ENCODE results near the gene CARMIL1. TPM values are rescaled to one million over a fixed set of nuclear protein-coding genes. Genes with fewer than 3 reads are reported as not detected.
A peak's percentile ranks its signal among the peaks of the same experiment; 100 is the strongest.
"Not testable (repeated sequence)": the region's sequence is repeated elsewhere in the genome, so short reads cannot be mapped to it uniquely, and the experiment has no call there.

The CARMIL1 gene
- total RNA-seq, 1 experiment from 2014 or later = 0.43 TPM

- Histone ChIP-seq H3K27me3 (no peaks in the 10 kb centered on the region), H3K36me3 (no peaks in the 10 kb centered on the region), H3K27ac (no peak overlapping the region), H3K4me3 (no peak overlapping the region), H3K9me3 (replicated peaks) (no peaks in the 10 kb centered on the region), H3K4me1 (no peaks in the 10 kb centered on the region)
- no peak for DNase-seq
These were observed 291.4 kb downstream of the CARMIL1 start for GRCh38 chr6:25570578-25570977.

DNA sequence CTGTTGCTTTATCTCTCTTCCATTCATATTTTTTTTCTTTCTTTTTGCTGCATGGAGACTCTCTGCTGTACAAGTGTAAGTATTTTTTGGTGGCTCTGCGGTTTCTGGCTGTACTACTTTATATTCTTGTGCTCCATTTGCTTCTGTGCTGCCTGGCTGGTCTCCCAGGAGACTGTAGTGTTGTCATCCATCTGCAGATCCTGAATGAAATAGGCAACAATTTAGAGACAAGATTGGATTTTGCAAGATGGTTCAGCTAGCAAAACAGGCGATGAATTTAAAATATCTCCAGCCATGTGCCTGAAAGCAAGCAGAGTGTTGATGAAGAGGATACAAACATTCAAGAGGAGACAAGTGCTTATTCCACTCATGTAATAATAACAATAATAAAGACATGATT is 297.7 kb downstream of the CARMIL1 start:
- Histone ChIP-seq H3K4me3 (no peak overlapping the region), H3K27me3 (no peaks in the 10 kb centered on the region), H3K4me1 (no peaks in the 10 kb centered on the region), H3K9me3 (replicated peaks) (no peaks in the 10 kb centered on the region), H3K36me3 (no peaks in the 10 kb centered on the region), H3K27ac (no peak overlapping the region)
- DNase-seq = no peak

DNA sequence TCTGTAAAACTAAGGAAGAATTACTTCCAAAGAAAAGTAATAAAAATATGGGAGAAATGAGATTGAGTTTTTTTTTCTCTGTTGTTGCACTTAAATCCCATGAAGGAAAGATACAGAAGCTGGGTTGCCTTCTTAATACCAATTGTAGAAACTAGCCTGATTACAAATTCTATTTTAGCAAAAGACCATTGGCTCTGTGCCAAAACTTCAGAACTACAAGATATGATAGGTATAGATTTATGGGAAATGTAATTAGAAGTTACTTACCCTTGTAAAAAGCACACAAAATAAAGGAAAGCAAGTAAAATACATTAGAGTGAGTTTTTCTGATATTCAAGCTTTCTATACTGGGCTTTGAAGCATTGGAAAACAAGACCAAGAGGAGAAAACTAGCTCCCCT is 299.4 kb downstream of the CARMIL1 start:
- no peaks in the 10 kb centered on the region for H3K9me3 ChIP-seq (replicated peaks)
- H3K27ac ChIP-seq = no peak overlapping the region
- no peak overlapping the region for H3K4me3 ChIP-seq
- no peaks in the 10 kb centered on the region for H3K4me1 ChIP-seq
- no peaks in the 10 kb centered on the region for H3K36me3 ChIP-seq
- DNase-seq = no peak
- H3K27me3 ChIP-seq = no peaks in the 10 kb centered on the region

DNA sequence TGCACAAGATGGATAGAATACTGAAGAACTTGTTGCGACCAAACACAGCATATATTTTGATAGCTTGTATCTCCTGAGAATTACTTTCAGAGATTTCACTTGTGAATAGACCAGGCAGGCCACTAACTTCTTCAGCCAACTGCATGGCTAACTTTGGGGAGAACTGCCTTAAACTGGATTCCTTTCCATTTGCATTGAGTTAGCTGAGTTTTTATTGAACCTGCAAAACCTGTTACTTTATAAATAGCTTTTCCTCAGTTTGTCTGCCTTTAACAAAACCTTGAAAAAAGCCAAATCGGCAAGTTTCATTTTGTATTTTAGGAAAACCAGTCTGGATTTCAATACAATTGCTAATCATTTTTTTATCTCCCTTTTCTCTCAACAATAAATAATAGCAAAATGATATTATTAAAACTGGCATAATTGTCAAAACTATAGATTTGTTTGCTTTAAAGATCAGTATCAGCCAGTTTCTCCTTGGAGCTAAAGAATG is 300.3 kb downstream of the CARMIL1 start:
- DNase-seq = no peak
- no peaks in the 10 kb centered on the region for H3K4me1 ChIP-seq
- no peak overlapping the region for H3K4me3 ChIP-seq
- H3K36me3 ChIP-seq = no peaks in the 10 kb centered on the region
- no peaks in the 10 kb centered on the region for H3K27me3 ChIP-seq
- H3K9me3 ChIP-seq (replicated peaks) = no peaks in the 10 kb centered on the region
- H3K27ac ChIP-seq = no peak overlapping the region

GRCh38 chr6:25579902-25580495 is 300.8 kb downstream of the CARMIL1 start:
- Histone ChIP-seq H3K4me3 (no peak overlapping the region), H3K4me1 (no peaks in the 10 kb centered on the region)

DNA sequence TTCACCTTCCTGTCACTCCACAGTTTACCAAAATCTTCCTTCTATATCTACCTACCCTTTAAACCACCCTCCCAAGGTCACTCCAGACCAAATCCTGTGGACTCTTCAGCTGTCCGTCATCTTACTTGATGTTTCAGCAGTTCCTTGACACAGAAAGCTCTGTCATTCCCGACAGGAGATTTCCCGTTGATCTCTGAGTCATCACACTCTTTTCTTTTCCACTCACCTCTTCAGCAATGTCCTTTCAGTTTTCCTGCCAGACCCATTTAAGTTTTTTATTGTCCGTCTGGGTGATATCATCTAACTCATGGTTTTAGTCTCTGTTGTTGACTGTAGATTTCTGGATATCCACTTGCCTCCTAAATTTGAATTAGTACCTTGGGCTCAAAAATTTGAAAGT is 302.9 kb downstream of the CARMIL1 start:
- Histone ChIP-seq H3K27me3 (no peaks in the 10 kb centered on the region), H3K27ac (no peak overlapping the region), H3K4me3 (no peak overlapping the region), H3K9me3 (replicated peaks) (no peaks in the 10 kb centered on the region), H3K4me1 (no peaks in the 10 kb centered on the region), H3K36me3 (no peaks in the 10 kb centered on the region)
- DNase-seq = no peak

More at GRCh38 chr6:25579902-25580495, 300.8 kb downstream of the CARMIL1 start:
- Histone ChIP-seq H3K27ac (no peak overlapping the region), H3K36me3 (no peaks in the 10 kb centered on the region), H3K9me3 (replicated peaks) (no peaks in the 10 kb centered on the region), H3K27me3 (no peaks in the 10 kb centered on the region)
- no peak for DNase-seq

DNA sequence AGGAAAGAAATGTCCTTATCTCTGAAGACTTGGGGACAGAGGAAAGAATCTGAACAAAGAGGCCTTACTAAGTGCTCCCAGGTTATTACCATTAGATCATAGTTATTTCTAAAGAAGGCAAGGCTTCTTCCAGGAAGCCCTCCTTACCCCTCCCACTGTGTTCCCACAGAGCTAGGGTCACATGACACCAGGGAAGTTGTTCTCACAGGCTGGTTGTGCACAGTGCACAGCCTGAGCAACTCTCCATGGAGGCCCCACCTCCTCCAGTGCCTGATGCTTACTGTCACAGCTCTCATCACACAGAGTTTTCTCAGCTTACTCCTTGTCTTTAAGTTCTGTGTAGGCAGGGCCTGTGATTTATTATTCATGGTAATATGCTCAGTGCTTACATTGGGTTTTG is 303.9 kb downstream of the CARMIL1 start:
- no peak overlapping the region for H3K27ac ChIP-seq
- no peak for DNase-seq

DNA sequence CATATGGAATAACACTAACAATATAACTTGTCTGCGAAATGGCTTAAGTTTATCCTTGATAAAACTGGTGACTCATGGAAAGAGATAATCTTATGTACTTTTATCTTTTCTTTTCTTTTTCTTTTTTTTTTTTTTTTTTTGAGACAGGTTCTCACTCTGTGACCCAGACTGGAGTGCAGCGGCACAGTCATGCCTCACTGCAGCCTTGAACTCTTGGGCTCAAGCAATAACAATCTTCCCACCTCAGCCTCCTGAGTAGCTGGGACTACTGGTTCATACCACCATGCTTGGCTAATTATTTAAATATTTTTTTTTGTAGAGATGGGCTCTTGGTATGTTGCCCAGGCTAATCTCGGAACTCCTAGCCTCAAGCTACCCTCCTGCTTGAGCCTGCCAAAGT is 304.7 kb downstream of the CARMIL1 start:
- no peaks in the 10 kb centered on the region for H3K9me3 ChIP-seq (replicated peaks)
- DNase-seq = no peak
- no peaks in the 10 kb centered on the region for H3K4me1 ChIP-seq
- H3K4me3 ChIP-seq = no peak overlapping the region
- H3K36me3 ChIP-seq = no peaks in the 10 kb centered on the region
- H3K27me3 ChIP-seq = no peaks in the 10 kb centered on the region
- no peak overlapping the region for H3K27ac ChIP-seq

More for the DNA sequence above, 303.9 kb downstream of the CARMIL1 start:
- Histone ChIP-seq H3K4me1 (no peaks in the 10 kb centered on the region), H3K4me3 (no peak overlapping the region), H3K27me3 (no peaks in the 10 kb centered on the region), H3K36me3 (no peaks in the 10 kb centered on the region), H3K9me3 (replicated peaks) (no peaks in the 10 kb centered on the region)

GRCh38 chr6:25585225-25585624 is 306.1 kb downstream of the CARMIL1 start:
- Histone ChIP-seq H3K4me1 (no peaks in the 10 kb centered on the region), H3K9me3 (replicated peaks) (no peaks in the 10 kb centered on the region), H3K27me3 (no peaks in the 10 kb centered on the region), H3K36me3 (no peaks in the 10 kb centered on the region), H3K4me3 (no peak overlapping the region), H3K27ac (no peak overlapping the region)
- DNase-seq = no peak

GRCh38 chr6:25586119-25586518 is 306.9 kb downstream of the CARMIL1 start:
- DNase-seq; H3K4me3 ChIP-seq; H3K27me3 ChIP-seq; H3K4me1 ChIP-seq; H3K9me3 ChIP-seq (replicated peaks); H3K36me3 ChIP-seq; H3K27ac ChIP-seq: not testable (repeated sequence)

DNA sequence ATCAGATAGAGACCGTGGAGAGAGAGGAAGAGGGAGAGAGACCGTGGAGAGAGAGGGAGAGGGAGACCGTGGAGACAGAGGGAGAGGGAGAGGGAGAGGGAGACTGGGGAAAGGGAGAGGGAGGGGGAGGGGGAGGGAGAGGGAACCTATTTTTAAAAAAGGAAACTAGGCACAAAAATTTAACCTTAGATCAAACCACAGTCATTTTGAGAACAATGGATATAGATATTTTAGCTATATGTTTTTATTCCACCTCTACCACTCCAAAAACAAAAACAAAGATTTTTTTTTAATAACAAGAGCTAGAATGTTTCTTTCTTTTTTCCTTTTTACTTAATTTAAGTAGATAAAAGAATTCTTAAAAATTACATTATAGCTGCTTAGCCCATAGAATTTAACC is 307.8 kb downstream of the CARMIL1 start:
- no peak for DNase-seq
- Histone ChIP-seq H3K9me3 (replicated peaks) (no peaks in the 10 kb centered on the region), H3K4me3 (no peak overlapping the region), H3K36me3 (no peaks in the 10 kb centered on the region), H3K4me1 (no peaks in the 10 kb centered on the region), H3K27me3 (no peaks in the 10 kb centered on the region), H3K27ac (no peak overlapping the region)

DNA sequence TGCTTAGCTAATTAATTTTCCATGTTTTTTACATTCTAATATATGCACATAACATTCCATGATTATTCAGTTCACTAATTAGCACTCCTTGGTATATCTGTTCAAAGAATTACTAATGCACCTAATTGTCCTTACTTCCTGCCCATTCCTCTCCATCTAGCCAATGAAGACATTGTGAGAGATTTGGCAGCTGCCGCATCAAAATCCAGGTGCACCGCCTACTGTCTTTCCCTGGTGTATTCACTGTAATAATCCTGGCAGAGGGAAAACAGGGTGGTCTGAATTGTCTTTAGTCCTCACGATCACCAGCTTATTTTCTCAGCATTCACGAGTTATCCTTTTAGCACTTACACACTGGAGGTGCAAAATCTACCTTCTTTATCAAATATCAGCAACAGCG is 311.8 kb downstream of the CARMIL1 start:
- no peak overlapping the region for H3K4me3 ChIP-seq
- H3K27me3 ChIP-seq = no peaks in the 10 kb centered on the region
- H3K9me3 ChIP-seq (replicated peaks) = no peaks in the 10 kb centered on the region
- H3K36me3 ChIP-seq = no peaks in the 10 kb centered on the region
- DNase-seq = peak; percentile 6 to 40
- H3K4me1 ChIP-seq = no peaks in the 10 kb centered on the region
- no peak overlapping the region for H3K27ac ChIP-seq

DNA sequence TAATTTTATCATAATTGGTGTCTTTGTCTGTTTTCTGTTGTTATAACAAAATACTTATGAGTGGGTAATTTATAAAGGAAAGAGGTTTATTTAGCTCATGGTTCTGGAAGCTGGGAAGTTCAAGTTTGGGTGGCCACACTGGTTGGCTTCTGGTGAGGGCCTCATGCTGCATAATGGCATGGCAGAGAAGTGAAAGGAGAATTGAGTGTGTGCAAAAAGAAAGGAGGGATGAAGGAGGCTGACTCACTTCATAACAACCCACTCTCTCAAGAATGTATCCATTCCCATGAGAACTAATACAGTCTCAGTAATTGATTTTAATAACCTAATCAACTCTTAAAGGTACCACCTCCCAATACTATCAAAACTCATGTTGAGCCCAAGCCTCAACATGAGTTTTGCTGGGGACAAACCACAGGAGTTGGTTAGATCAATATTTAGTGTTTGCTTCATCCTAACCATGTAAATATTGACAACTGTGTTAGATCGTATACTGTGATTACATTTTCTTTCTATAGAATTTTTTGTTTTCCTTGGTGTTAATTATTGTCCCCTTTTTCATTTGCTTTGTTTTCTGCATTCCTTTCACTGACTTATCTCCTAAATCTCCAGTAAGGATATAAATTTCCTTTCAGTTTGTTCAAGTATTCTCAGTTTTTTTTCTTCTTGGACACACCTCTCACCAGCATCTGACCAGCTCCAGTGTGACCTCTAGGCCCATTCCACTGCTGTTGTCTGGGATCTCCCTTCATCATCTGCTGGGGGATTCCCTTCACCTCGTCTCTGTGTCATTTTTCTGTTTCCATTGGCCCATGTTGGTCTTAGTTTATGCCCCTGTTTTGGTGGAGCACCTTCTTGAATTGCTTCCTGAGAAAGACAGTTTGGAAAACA is 318.0 kb downstream of the CARMIL1 start:
- no peak for DNase-seq
- H3K4me3 ChIP-seq = no peak overlapping the region
- H3K9me3 ChIP-seq (replicated peaks) = no peaks in the 10 kb centered on the region
- H3K4me1 ChIP-seq = no peaks in the 10 kb centered on the region
- H3K27ac ChIP-seq = no peak overlapping the region
- no peaks in the 10 kb centered on the region for H3K36me3 ChIP-seq
- no peaks in the 10 kb centered on the region for H3K27me3 ChIP-seq

DNA sequence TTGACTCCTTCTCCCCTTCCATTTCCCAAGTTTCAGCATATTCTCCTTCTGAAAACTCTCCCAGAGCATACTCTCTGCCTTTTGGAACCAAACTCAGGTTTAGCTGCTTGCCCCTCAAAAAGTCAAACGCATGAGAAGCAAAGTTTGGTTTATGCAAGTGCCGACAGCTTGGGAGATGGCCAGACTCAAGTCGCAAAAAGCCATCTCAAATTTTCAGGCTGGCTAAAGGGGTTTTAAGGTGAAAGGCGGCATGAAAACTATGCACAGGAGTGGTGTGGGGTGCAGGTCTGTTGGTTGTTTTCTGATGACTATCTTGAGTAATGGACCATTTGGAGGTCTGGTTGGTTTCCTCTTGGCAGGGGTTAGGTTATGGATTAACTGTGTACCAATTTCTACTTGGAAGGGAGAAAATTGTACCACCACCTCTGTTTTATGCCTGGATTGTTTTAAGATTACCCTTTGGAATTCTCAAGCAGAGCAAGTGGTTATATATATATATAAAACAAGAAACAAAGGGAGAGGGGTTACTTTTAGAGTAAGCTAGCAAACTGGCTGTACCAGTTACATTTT is 320.4 kb downstream of the CARMIL1 start:
- H3K27ac ChIP-seq = no peak overlapping the region
- H3K4me3 ChIP-seq = no peak overlapping the region
- H3K4me1 ChIP-seq = no peaks in the 10 kb centered on the region
- H3K36me3 ChIP-seq = no peaks in the 10 kb centered on the region
- H3K27me3 ChIP-seq = no peaks in the 10 kb centered on the region
- no peaks in the 10 kb centered on the region for H3K9me3 ChIP-seq (replicated peaks)
- DNase-seq = no peak
